Neural progenitor cell (in vitro differentiated cells): ENCODE results near the gene SLC10A7.

Experiments
- CTCF ChIP-seq: fragments of 200-600 bp; sonication (generic); IDR thresholded peaks from 2 replicates; pipeline ENCODE4 v1.5.1; 2017; ENCODE audit warnings: antibody characterized with exemption, mild to moderate bottlenecking
- EZH2phosphoT487 ChIP-seq: fragments of 200-600 bp; sonication (generic); IDR thresholded peaks from 2 replicates; pipeline ENCODE4 v1.6.1; 2017; ENCODE audit warnings: antibody characterized with exemption

- no peak for TF ChIP-seq CTCF
- no peak for TF ChIP-seq EZH2phosphoT487
Measured at GRCh38 chr4:146398896-146399445, 122.8 kb downstream of the SLC10A7 start.
